ENCODE results near the gene SHROOM3.

Gene SHROOM3

DNA sequence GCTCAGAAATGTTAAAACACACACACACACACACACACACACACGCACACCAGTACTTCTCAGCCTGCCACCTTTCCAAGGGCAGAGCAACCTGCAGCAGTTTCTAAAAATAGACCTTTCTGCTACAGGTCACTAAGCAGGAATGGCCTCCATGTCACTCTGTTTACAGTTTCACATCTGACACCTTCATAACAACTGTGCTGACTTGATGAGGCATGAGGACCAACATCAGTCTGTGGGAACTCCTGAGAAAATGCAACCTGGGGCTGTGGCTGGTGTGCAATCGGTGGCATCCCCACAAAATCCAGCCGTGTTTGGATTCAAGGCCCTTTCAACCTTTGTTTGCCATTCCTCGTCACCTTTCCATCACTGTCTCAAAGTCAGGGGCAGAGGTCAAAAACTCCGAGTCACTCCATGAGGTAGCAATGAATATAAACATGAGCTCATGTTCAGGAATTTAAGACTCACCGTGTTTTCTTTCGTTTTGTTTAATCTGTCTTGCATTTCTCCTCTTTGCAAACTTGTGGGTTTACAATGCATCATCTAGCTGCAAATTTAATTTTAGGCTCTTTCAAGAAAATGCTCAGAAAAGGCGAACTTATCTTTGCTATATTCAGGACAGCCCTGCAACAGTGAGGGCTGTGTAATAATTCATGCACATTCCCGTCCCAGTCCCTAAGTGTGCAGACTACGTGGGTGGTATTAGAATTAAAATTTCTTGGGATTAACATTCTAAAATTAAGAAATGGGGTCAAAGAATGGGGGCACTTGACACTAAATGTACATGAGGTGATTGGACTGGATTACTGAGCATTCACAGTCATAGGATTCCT is 135.3 kb downstream of the SHROOM3 start:
- no peak for DNase-seq

GRCh38 chr4:76571274-76571673 is 136.2 kb downstream of the SHROOM3 start:
- DNase-seq: no peak

DNA sequence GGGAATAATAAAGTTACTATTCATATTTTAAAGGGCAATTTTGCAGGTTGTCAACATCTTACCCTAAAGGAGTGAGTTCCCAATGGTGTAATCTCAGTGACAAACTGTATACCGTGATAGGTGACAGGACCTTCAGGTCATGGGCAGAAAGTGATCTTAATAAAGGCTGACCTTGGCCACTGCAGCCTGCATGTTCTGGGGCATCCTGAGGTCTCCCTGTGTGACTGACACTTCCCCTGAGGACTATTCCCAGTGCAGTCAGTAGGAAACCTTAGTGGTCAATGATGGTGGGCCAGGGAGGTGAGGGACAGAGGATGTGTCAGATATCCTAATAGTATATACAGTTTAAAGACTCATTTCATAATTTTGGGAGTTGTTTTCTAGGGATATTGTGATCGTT is 137.2 kb downstream of the SHROOM3 start:
- DNase-seq: no peak

GRCh38 chr4:76576824-76577223 is 141.8 kb downstream of the SHROOM3 start:
- DNase-seq: no peak

- no peak for DNase-seq
Measured at GRCh38 chr4:76578002-76578560, 143.1 kb downstream of the SHROOM3 start.

DNA sequence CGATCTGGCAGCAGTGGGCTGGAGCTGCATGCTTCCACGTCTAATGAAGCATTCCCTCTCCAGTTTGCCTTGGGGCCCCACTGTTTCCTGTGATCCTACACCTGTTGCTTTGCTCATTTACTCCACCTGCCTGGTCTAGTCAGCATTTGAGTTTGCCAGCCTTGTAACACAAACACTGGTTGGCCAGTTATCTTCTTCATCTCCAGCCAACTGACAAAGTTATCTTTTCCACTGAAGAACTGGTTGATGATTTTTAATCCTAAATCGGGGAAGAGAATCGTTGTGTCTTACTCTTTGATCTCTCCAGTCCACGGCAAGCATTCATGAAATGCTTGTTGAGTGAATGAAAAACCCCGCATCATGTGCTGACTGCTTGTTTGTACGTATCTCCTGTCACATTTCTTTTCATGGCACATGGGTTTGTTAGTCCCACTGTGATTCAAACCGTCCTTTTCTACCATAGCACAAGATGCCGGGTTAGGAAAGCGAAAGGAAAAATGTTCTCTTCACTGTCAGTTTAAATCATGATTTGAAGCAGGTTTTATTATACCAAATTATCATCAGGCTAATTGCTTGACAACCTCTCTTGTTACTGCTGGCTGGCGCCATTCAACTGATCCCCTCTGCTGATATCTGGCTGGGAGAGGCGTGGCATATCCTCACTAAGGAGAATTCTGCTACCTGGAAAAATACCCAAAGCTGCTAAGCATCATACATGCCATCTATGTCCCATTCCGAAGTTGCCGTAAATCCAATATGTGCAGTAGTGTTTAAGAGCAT is 144.8 kb downstream of the SHROOM3 start:
- DNase-seq: no peak

DNA sequence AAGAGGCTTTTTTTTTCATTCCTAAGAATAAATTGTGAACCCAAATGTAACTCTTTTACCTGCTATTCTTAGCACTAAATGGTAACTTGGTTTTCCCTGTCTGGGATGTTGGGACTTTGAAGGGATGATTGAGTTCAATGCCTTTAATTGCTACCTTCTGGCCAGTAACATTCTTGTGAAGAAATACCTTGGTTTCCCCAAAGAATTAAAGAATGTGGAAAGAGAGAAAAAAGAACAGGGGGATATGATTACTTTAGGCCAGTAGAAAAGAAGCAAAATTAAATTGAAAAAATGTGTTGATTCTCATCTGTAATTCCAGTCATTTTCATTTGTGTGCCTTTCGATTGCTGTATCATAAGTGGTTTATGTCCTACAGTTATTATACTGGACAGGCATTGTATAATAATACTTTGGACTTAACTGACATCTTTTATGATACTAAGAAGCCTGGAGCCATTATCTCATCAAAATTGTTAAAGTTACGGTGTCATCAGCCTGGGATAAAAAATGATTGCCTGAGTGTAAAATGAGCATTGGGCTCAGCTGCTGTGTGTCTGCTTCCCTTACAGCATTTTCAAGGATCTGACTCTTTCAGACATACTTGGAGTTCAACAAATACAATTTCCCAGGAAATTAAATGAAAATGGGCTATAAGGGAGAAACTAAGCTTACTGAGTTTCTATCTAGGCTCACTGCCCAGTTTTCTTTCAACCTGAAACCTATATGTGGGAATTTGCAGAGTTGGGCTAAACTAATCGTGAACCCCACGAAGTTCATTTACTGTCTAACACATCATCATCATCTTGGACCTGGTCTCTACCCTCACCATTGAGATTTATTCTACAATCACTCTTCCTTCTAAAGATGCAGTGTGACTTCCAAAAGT is 146.3 kb downstream of the SHROOM3 start:
- no peak for DNase-seq

- no peak for DNase-seq
Measured at GRCh38 chr4:76582074-76582816, 147.2 kb downstream of the SHROOM3 start.

DNA sequence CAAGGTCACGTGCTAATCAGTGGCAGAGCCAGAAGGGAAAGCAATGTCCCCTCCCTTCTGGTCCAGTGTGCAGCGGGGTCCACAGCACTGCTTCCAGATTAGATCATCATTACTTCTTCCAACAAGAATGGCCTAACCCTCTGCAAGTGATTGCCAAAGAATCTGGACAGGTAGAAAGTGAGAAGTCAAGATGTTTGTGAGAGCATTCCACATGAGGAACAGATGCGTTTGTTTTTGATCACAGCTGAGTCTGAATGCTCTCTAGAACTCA is 147.7 kb downstream of the SHROOM3 start:
- DNase-seq: no peak

DNA sequence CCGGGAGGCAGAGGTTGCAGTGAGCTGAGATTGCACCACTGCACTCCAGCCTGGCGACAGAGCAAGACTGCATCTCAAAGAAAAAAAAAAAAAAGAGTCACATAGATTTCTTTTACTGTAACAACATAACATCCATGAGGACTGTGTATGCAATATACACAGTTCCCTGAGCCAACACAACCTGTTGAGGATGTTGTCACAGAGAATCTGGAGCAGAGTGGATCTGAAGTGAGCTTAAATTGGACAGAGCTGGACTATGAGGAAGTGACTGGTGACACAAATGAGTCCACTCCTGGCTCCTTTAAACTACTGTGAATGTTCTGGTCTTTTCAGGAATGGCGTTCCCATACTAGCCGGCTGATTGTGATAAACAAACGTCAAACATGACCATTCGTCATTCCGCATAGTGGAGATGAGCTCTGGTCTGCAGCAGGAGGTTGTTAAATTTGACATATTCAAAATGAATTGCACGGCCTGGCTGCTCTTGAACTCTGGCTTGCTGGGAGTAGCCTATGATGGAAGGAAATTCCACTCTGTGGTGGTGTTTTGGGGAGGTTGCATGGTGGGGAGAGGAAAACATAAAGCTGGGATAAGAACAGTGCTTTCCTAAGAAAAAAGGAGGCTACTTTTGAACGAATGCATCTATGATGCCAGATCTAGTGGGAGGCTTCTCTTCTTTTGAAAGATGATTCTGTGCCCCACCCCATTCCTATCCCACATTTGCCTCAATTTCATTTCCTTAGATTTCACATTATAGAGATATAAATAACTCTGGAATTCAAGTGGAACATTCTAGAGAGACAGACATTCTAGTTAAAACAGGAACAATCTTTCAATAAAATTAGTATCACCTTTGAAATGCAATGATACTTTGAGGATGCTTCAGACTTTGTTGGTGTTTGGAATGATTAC is 149.5 kb downstream of the SHROOM3 start:
- no peak for DNase-seq

GRCh38 chr4:76585272-76585671 is 150.2 kb downstream of the SHROOM3 start:
- no peak for DNase-seq

- peak; percentile 22 to 59 (median 34) for DNase-seq
Measured at GRCh38 chr4:76585897-76586360, 150.9 kb downstream of the SHROOM3 start.

GRCh38 chr4:76588274-76588673 is 153.2 kb downstream of the SHROOM3 start:
- DNase-seq: no peak

DNA sequence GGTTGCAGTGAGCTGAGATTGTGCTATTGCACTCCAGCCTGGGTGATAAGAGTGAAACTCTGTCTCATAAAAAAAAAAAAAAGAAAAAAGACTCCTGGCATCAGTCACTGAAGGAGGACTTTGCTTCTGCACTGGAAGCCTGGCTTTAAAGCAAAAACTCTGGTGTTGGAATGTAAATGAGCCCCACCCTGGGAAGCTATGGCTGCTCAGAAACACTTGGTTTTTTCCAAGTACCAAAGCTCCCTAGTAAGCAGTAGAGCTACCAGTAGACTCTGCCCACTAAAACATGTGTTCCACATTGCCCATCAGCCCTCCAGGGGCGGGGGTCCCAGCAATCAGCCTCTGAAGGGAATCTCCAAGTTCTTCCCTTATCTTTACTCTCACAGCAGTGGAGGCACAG is 154.4 kb downstream of the SHROOM3 start:
- no peak for DNase-seq

- DNase-seq: no peak
Measured at GRCh38 chr4:76589872-76590797, 155.1 kb downstream of the SHROOM3 start.

DNA sequence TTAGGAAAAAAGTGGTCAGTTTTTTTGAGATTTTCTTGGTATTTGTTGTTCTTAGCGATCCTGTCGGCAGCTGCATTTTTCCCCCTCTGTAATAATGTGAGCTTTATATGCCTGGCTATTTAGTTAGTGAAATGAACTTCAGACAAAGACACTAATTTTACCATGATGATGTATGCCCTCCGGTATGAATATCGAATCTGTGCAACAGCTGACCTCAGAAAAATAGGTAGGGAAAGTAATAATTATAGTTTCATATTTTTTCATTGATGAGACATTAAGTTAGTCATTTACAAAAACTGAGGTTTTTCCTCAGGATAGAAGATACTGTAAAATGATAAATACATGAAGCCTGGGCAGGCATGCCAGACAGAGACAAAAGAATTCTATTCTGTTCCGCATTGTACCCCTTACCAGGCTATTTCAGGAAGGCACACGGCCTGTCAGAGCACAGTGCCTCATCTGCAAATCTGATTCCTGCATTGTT is 155.8 kb downstream of the SHROOM3 start:
- DNase-seq: no peak

DNA sequence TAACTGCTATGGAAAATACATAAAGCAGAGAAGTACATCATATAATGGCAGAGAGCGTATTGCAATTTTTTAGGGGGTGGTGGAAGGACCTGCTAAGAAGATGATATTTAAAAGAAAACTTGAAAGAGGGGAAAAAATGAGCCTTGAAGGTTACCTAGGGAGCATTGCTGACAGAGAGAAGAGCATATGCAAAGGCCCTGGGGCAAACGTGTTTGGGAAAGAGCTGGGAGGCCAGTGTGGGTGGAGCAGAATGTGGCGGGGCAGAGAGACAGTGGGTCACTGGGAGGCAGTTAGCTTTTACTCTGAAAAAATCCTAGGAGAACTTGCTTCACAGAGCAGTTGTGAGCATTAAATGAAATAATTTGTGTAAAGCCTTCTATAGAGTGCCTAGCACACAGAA is 157.0 kb downstream of the SHROOM3 start:
- no peak for DNase-seq

- no peak for DNase-seq
Measured at GRCh38 chr4:76592460-76592859, 157.4 kb downstream of the SHROOM3 start.

GRCh38 chr4:76594173-76594572 is 159.1 kb downstream of the SHROOM3 start:
- no peak for DNase-seq

DNA sequence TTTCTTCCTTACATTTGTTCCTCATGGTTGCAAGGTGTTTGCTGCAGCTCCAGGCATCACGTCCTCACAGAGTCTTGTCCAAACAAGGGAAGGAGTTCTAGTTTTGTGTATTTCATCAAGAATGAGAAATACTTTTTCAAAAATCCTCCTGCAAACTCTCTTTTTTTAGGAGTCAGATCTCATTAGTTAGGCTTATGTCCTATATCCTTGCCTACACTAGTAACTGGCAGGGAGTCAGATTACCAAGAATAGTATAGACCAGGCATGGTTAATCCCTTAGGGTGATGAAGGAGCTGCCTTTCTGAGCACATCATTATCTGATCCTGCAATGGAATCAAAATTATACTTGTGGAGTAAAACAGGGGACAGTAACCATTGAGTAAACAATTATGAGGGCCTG is 160.4 kb downstream of the SHROOM3 start:
- no peak for DNase-seq

All from suppressor macrophage treated with lipopolysaccharide for 1 hour (primary cell).